Brain microvascular endothelial cell (primary cell): ENCODE results near the gene PLG.
"Not testable (repeated sequence)": the region's sequence is repeated elsewhere in the genome, so short reads cannot be mapped to it uniquely, and the experiment has no call there.

ENCODE experiments used
- DNase-seq: peaks from one replicate; pipeline ENCODE4 v3.0.0-alpha.2; 2020
- H3K27ac ChIP-seq: fragments of 250-450 bp; sonication (Bioruptor Pico); 2 replicates; pipeline ENCODE4 v1.5.1; 2020; ENCODE audit warnings: mild to moderate bottlenecking, moderate library complexity
- H3K27me3 ChIP-seq: fragments of 250-450 bp; sonication (Bioruptor Pico); replicated peaks from 2 replicates; pipeline ENCODE4 v1.5.1; 2020; ENCODE audit warnings: mild to moderate bottlenecking
- H3K36me3 ChIP-seq: fragments of 250-450 bp; sonication (Bioruptor Pico); replicated peaks from 2 replicates; pipeline ENCODE4 v1.5.1; 2020; ENCODE audit warnings: mild to moderate bottlenecking
- H3K4me3 ChIP-seq: 2 replicates; pipeline ENCODE4 v1.5.1; 2011; ENCODE audit warnings: low read depth, mild to moderate bottlenecking, control low read depth, low read length, moderate library complexity
- in situ Hi-C: cut with HindIII; loops from 2 replicates; pipeline ENCODE4 v1.10.0; 2017; ENCODE audit warnings: low sequenced_read_pairs, low pct_ligation_motif_present
- TF ChIP-seq, protein P1 (sequence below): IDR thresholded peaks from 2 replicates; pipeline ENCODE4 v1.5.1; 2011; ENCODE audit warnings: low read depth, mild to moderate bottlenecking, moderate library complexity, low read length, control low read depth, inconsistent platforms; ENCODE audit errors: missing control alignments

Gene PLG

DNA sequence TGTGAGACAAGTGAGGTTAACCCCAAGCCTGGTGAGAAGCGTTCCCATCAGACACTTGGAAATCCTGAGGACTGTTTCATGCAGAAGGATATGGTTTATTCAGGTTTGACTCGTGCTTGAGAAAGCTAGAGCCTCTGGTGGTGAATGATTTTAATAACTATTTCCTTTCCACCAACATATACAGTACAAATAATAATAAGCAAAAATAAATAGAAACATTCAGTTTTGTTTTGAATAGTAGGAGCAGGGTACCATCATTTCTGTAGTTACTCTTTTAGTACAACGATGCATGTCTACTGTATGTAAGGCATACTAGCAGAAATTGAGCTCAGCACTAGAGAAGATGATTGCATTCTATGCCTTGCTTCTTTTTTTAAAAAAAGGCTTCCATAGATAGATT lies 33.5 kb downstream of the PLG start:
- Histone ChIP-seq H3K36me3 (no peaks in the 10 kb centered on the region), H3K4me3 (no peak overlapping the region), H3K27me3 (no peaks in the 10 kb centered on the region), H3K27ac (no peak overlapping the region)
- DNase-seq: no peak
- in situ Hi-C loops: no loop called here
- TF ChIP-seq, protein P1, sequence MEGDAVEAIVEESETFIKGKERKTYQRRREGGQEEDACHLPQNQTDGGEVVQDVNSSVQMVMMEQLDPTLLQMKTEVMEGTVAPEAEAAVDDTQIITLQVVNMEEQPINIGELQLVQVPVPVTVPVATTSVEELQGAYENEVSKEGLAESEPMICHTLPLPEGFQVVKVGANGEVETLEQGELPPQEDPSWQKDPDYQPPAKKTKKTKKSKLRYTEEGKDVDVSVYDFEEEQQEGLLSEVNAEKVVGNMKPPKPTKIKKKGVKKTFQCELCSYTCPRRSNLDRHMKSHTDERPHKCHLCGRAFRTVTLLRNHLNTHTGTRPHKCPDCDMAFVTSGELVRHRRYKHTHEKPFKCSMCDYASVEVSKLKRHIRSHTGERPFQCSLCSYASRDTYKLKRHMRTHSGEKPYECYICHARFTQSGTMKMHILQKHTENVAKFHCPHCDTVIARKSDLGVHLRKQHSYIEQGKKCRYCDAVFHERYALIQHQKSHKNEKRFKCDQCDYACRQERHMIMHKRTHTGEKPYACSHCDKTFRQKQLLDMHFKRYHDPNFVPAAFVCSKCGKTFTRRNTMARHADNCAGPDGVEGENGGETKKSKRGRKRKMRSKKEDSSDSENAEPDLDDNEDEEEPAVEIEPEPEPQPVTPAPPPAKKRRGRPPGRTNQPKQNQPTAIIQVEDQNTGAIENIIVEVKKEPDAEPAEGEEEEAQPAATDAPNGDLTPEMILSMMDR: no peak

GRCh38 chr6:160737934-160738333 lies 35.9 kb downstream of the PLG start:
- DNase-seq: no peak
- Histone ChIP-seq H3K4me3 (no peak overlapping the region), H3K27ac (no peak overlapping the region), H3K36me3 (no peaks in the 10 kb centered on the region), H3K27me3 (no peaks in the 10 kb centered on the region)
- in situ Hi-C loops: no loop called here
- TF ChIP-seq, protein P1: no peak

DNA sequence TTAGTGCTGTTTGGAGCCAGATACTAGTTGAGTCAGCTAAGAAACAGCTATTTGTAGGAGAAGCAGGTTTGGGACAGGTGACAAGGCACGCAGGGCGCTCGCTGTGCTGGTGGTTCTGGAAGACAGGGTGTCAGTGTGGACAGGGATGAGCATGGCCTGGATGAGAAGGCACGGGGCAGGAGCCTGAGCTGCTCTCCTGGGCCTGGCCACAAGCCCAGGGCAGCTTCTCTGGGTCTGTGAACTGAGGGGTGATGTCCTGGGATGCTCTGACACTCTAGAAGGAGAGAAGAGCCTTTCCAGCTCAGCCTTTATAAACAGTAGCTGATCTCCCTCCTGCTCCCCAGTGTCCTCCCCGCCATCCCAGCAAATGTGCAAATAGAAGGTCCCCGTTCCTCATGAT lies 37.9 kb downstream of the PLG start:
- DNase-seq: no peak
- Histone ChIP-seq H3K27ac (no peak overlapping the region), H3K27me3 (no peaks in the 10 kb centered on the region), H3K36me3 (no peaks in the 10 kb centered on the region), H3K4me3 (no peak overlapping the region)
- in situ Hi-C loops: no loop called here
- TF ChIP-seq, protein P1: no peak

DNA sequence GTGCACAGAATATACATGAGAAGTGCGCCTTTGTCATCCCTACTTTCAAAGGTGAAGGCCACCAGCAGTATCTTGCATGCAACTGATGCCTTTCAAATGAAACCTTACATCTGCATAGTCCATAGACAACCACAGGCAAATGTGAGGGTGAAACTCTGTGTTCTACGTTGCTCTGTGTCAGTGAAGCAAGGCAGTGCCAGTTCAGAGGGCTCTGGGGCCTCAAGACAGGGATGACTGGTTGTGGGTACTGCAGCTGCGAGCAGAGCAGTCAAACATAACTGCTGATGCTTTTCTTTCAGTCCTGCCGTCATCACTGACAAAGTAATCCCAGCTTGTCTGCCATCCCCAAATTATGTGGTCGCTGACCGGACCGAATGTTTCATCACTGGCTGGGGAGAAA lies 39.0 kb downstream of the PLG start:
- H3K27ac ChIP-seq, H3K27me3 ChIP-seq, DNase-seq, H3K36me3 ChIP-seq, H3K4me3 ChIP-seq, in situ Hi-C loops: not testable (repeated sequence)

GRCh38 chr6:160742090-160742489 lies 40.0 kb downstream of the PLG start:
- H3K36me3 ChIP-seq: no peaks in the 10 kb centered on the region
- no peak for DNase-seq
- H3K27ac ChIP-seq: no peak overlapping the region
- no peaks in the 10 kb centered on the region for H3K27me3 ChIP-seq
- no peak overlapping the region for H3K4me3 ChIP-seq
- TF ChIP-seq, protein P1: no peak
- in situ Hi-C loops: no loop called here

DNA sequence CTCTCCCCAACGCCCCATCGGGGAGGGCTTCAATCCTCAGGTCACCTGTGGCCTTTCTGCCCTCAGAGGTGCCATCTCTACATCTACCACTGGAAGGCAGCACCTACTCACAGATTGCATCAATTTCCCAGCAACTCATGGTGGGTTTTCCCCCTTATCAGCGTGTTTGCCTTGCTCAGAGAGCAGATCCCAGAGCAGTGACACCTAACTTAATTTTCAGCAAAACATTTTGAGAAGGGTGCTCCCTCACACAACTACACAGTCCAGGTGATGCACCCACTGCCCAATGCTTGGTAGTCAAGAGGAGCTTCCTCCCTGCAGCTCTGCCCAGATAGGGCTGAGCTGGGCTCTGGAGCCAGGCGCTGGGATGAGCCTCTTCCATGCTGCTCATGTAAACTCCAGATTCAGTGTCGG lies 48.2 kb downstream of the PLG start:
- in situ Hi-C loops: no loop called here
- H3K27me3 ChIP-seq: no peaks in the 10 kb centered on the region
- TF ChIP-seq, protein P1: no peak
- no peak for DNase-seq
- no peaks in the 10 kb centered on the region for H3K36me3 ChIP-seq
- no peak overlapping the region for H3K27ac ChIP-seq
- H3K4me3 ChIP-seq: no peak overlapping the region

DNA sequence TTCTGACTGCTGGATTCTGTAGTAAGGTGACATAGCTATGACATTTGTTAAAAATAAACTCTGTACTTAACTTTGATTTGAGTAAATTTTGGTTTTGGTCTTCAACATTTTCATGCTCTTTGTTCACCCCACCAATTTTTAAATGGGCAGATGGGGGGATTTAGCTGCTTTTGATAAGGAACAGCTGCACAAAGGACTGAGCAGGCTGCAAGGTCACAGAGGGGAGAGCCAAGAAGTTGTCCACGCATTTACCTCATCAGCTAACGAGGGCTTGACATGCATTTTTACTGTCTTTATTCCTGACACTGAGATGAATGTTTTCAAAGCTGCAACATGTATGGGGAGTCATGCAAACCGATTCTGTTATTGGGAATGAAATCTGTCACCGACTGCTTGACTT lies 51.2 kb downstream of the PLG start:
- H3K36me3 ChIP-seq, in situ Hi-C loops: not testable (repeated sequence)

More for the DNA sequence above, 51.2 kb downstream of the PLG start:
- DNase-seq, H3K4me3 ChIP-seq, H3K27ac ChIP-seq, H3K27me3 ChIP-seq: not testable (repeated sequence)
